Type B pancreatic cell (in vitro differentiated cells): ENCODE results near the gene LTO1. TPM values are rescaled to one million over a fixed set of nuclear protein-coding genes. Genes with fewer than 3 reads are reported as not detected.
"Not testable (repeated sequence)": the region's sequence is repeated elsewhere in the genome, so short reads cannot be mapped to it uniquely, and the experiment has no call there.

Source experiments
- DNase-seq: peaks from one replicate; pipeline ENCODE4 v3.0.0; 2021; ENCODE audit warnings: mixed read lengths; ENCODE audit not compliant: unreplicated experiment; ENCODE audit errors: extremely low spot score
- H3K27ac Mint-ChIP-seq: 2 replicates; pipeline ENCODE4 v1.8.0; 2021; ENCODE audit warnings: mild to moderate bottlenecking, mixed read lengths
- H3K27me3 Mint-ChIP-seq: 2 replicates; pipeline ENCODE4 v1.8.0; 2021; ENCODE audit warnings: mixed read lengths
- H3K36me3 Mint-ChIP-seq: 2 replicates; pipeline ENCODE4 v1.8.0; 2021; ENCODE audit warnings: mixed read lengths
- H3K4me1 Mint-ChIP-seq: one replicate; pipeline ENCODE4 v1.8.0; 2021; ENCODE audit warnings: mixed read lengths; ENCODE audit not compliant: unreplicated experiment
- H3K4me3 Mint-ChIP-seq: 2 replicates; pipeline ENCODE4 v1.8.0; 2021; ENCODE audit warnings: mild to moderate bottlenecking, mixed read lengths
- H3K9me3 Mint-ChIP-seq: 2 replicates; pipeline ENCODE4 v1.8.0; 2021; ENCODE audit warnings: mixed read lengths
- CTCF ChIP-seq: fragments of 200-600 bp; sonication (generic); conservative IDR thresholded peaks from 2 replicates; pipeline ENCODE4 v1.5.0; 2021; ENCODE audit warnings: antibody characterized with exemption, mild to moderate bottlenecking
- total RNA-seq: library from RNA; stranded (reverse); gene quantifications from 2 replicates; pipeline ENCODE4 v1.2.1, GENCODE V29; 2021; ENCODE audit warnings: low replicate concordance

Gene LTO1
- total RNA-seq, 1 donor from 2014 or later, result 24.6 TPM

GRCh38 chr11:69625476-69625875 is 49.7 kb downstream of the LTO1 start:
- no peak overlapping the region for H3K4me3 Mint-ChIP-seq
- H3K9me3 Mint-ChIP-seq, result no peaks in the 10 kb centered on the region
- no peak for TF ChIP-seq CTCF
- no peak for DNase-seq
- H3K36me3 Mint-ChIP-seq, result no peaks in the 10 kb centered on the region
- H3K27ac Mint-ChIP-seq, result no peak overlapping the region
- peaks cover 2% of the 10 kb centered on the region for H3K27me3 Mint-ChIP-seq
- no peaks in the 10 kb centered on the region for H3K4me1 Mint-ChIP-seq

GRCh38 chr11:69624293-69624692 is 50.9 kb downstream of the LTO1 start:
- no peak for DNase-seq
- peaks cover 2% of the 10 kb centered on the region for H3K27me3 Mint-ChIP-seq
- no peak overlapping the region for H3K27ac Mint-ChIP-seq
- H3K9me3 Mint-ChIP-seq, result no peaks in the 10 kb centered on the region
- TF ChIP-seq CTCF, result no peak
- no peaks in the 10 kb centered on the region for H3K36me3 Mint-ChIP-seq
- no peaks in the 10 kb centered on the region for H3K4me1 Mint-ChIP-seq
- no peak overlapping the region for H3K4me3 Mint-ChIP-seq

GRCh38 chr11:69622097-69622681 is 53.0 kb downstream of the LTO1 start:
- DNase-seq, H3K9me3 Mint-ChIP-seq, H3K4me1 Mint-ChIP-seq, H3K27me3 Mint-ChIP-seq, H3K27ac Mint-ChIP-seq, H3K36me3 Mint-ChIP-seq, H3K4me3 Mint-ChIP-seq: not testable (repeated sequence)

GRCh38 chr11:69620683-69621290 is 54.4 kb downstream of the LTO1 start:
- DNase-seq, result no peak
- Mint-ChIP-seq H3K36me3 (no peaks in the 10 kb centered on the region), H3K27me3 (peaks cover 2% of the 10 kb centered on the region), H3K9me3 (no peaks in the 10 kb centered on the region), H3K4me1 (no peaks in the 10 kb centered on the region), H3K27ac (no peak overlapping the region), H3K4me3 (no peak overlapping the region)
- TF ChIP-seq CTCF, result no peak

GRCh38 chr11:69618237-69618636 is 56.9 kb downstream of the LTO1 start:
- no peak overlapping the region for H3K27ac Mint-ChIP-seq
- H3K9me3 Mint-ChIP-seq, result no peaks in the 10 kb centered on the region
- H3K4me1 Mint-ChIP-seq, result peaks cover 7% of the 10 kb centered on the region
- H3K4me3 Mint-ChIP-seq, result no peak overlapping the region
- no peaks in the 10 kb centered on the region for H3K27me3 Mint-ChIP-seq
- TF ChIP-seq CTCF, result no peak
- DNase-seq, result no peak
- no peaks in the 10 kb centered on the region for H3K36me3 Mint-ChIP-seq

- Mint-ChIP-seq H3K4me3 (no peak overlapping the region), H3K36me3 (no peaks in the 10 kb centered on the region), H3K27me3 (no peaks in the 10 kb centered on the region), H3K27ac (no peak overlapping the region), H3K9me3 (no peaks in the 10 kb centered on the region), H3K4me1 (peaks cover 7% of the 10 kb centered on the region)
- TF ChIP-seq CTCF, result no peak
- no peak for DNase-seq
These were observed 57.5 kb downstream of the LTO1 start for GRCh38 chr11:69617682-69618081.
